GM20431 (cell line): Measurements from ENCODE around the gene ATG10.

Experiments used
- in situ Hi-C: fragments of 300-500 bp; cut with MseI, MboI; formaldehyde crosslinking; loops from one replicate; pipeline ENCODE4 v1.15.0; 2020; ENCODE audit warnings: low sequenced_read_pairs; ENCODE audit not compliant: unreplicated experiment

The ATG10 gene

GRCh38 chr5:82204567-82204966, 232.7 kb downstream of the ATG10 start:
- in situ Hi-C loops, result no loop called here

DNA sequence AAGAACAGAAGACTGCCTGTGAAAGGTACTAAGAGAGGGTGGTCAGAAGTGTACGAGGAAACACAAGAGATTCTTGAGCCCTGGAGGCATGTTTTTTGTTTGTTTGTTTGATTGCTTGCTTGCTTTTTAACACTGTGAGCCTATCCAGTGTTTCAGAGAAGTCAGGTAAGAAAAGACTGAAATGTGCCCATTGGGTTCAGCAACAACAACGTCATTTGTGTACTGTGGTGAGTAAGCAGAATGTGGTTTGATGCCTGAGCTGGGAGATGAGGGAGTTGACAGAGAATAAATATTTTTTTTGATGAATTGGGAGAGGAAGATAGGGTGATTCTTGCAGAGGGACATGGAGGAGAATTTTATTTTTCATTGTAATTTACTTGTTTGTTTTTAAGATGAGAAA, 233.2 kb downstream of the ATG10 start:
- in situ Hi-C loops, result no loop called here

DNA sequence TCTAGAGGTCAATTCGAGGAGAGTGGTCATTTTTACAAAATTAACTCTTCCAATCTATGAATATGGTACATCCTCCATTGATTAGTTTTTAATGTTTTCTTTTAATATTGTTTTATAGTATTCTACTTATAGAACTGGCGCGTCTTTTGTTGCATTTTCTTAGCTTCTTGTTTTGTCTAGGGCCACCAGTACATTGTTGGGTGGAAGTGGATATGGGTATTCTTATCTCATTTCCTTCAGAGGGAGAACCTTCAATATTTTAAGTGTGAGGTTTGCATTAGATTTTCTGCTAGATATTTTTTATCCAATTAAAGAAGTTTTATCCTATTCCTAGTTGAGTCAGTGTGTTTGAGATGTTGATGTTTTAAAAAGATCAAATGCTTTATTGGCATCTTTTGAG, 236.5 kb downstream of the ATG10 start:
- in situ Hi-C loops, result no loop called here

- in situ Hi-C loops, result no loop called here
These were observed 240.2 kb downstream of the ATG10 start for GRCh38 chr5:82211855-82212572.

GRCh38 chr5:82217917-82218316, 246.1 kb downstream of the ATG10 start:
- in situ Hi-C loops, result no loop called here

DNA sequence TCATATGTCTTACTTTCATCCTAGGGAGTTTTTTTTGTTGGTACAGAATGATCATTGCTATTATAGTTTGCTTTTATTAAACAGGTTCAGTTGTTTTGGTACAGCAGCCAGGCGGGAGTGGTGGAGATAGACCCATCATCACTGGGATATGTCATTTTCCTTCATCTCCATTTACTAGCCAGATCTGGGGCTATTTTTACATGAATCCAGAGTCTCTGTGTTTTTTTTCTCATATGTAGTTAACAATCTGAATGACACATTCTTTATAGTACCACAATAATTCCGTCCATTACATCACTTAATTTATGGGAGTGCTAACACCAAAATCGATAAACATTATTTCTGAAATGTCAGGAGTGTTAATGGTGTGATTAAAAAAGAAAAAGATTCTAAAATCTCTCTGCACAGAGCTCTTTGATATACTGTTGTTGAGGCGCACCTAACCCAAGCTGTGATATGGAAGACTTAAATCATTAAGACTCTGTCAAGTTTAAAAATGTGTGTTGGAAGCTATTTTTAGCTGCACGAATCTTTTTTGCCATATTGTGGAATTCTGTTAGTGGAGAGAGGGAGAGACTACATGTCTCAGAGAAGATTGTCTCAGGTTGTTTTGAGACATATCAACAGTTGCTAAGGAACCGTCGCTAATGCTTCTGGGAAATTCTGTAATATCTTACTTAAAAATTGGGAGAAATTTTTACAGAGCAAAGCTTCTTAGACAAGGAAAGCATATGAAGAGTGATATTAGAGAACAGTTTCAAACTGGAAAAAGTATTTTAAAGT, 246.7 kb downstream of the ATG10 start:
- in situ Hi-C loops, result no loop called here

DNA sequence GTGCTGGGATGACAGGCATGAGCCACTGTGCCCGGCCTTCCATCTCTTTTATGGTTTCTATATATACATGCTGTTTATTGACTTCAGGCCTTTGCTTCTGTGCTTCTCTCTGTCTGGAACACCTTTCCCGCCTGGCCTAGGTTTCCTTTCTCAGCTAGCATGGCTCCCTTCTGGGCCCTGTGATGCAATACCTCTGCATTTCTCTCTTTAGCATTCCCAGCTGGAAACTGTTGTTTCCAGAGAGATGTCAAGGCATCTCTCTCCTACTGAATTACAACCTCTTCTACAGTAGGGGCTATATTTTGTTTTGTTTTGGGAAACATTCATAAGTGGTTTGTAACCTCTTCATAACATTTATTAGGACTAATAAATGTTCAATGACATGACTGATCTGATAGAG, 249.2 kb downstream of the ATG10 start:
- in situ Hi-C loops, result no loop called here

DNA sequence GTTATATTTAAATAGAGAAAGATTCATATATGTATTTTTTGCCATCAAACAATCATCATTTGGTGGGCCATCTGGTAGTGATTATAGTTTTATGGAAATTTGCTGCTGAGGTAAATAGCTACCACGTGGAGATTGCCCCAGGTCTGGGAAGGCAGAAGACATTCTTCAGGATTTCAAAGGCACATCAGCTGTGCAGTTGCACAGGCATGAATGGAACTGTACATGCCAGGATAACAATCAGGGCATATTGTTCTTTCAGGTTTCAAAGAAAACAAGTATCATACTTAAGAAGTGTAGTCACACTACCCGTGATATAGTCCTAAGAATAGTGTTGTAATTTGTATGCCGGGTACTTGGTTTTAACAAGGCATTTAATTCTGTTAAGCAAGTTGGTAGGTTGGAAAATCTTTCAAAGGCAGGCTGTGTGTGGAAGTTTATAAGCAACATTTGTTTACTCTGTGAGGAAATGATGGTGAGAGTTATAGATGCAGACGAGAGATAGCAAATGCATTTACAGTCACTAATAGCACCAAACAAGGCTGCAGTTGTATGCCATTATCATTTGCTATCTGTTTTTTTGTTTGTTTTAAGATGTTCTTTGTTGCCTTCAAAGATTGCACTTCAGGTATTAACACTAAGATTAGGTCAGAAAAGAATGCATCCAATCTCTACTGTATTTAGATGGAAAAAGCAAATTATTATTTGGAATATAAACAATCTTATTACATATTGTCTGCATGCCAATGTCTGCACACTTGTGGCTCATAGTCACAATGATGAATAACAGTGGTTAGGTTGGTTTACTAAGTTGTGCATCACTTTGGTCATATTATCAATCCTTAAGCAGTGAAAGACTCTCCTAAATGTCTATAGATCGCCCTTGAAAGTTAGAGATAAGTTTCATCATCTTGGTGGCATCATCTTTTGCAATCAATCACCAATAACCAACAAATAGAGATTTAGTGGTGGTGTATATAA, 251.1 kb downstream of the ATG10 start:
- in situ Hi-C loops, result no loop called here

GRCh38 chr5:82225525-82226172, 253.8 kb downstream of the ATG10 start:
- in situ Hi-C loops, result no loop called here

- in situ Hi-C loops, result no loop called here
These were observed 263.1 kb downstream of the ATG10 start for GRCh38 chr5:82234885-82235284.

- in situ Hi-C loops, result no loop called here
These were observed 272.3 kb downstream of the ATG10 start for GRCh38 chr5:82244151-82244550.

DNA sequence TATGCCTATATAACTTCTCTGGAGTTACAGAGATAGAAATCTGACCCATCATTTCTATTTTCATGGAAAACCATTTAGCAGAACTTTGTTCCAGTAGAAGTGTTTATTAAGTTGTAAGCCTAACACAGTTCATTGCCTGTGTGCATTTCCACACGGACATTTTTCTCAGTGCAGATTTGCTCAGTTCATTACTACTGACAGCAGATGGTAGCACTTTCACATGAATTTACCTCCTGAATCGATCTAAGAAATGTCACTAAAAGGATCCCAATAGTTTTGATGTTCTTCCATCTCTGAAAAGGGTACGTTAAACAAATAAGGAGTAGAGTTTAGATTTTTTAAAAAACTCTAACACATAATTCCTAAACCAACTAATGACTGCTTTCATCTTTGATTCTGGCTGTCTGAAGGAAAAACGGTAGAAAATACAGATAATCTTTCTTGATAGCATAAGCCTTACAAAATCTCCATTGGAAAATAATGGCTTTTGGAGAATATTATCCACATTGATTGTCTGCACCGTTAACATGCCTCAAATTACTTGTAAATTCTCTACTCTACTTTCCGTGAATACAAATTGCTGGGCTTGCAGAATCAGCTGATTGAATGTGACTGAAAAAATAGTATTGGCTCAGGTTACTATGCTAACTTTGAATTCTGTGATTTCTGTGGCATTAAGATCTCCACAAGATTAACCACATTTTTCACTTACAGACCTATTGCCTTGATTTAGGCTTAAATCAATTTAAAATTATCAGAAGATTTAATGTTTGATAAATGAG, 273.2 kb downstream of the ATG10 start:
- in situ Hi-C loops, result no loop called here

GRCh38 chr5:82246960-82247574, 275.2 kb downstream of the ATG10 start:
- in situ Hi-C loops, result no loop called here

DNA sequence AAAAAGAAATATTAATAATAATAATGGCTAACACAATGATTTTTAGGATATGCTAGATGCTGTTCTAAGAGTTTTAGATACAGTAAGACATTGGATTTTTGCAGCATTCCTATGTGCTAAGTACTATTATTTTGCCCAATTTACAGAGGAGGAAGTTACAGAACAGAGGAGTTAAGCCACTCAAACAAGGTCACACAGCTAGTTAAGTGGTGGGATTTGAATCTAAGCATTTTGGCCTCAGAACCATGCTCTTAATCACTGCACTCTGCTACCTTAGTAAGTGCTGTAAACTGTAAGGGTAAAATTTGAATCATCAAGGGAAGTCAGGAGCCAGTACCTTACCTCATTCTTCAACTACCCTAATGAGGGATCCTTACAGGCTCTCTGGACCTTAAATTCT, 280.9 kb downstream of the ATG10 start:
- in situ Hi-C loops, result no loop called here

DNA sequence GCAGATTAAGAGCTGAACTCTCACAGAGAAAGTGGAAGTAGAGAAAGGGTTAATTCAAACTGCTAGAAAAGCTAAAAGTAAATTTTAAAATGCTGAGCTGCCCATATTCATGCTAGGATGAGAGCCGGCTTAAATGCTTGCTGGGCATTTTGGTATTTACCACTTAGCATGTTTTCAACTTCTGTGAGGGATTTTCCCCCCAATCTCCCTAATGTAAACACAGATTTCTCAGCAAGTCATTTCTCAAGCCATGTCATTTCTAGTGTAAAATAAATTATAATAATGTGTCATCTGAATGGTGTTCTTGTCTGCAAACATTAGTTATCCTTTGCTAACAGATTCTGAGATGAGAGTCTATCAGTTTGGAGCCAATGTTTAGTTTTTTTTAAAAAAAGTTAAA, 284.0 kb downstream of the ATG10 start:
- in situ Hi-C loops, result no loop called here

- in situ Hi-C loops, result no loop called here
These were observed 285.4 kb downstream of the ATG10 start for GRCh38 chr5:82257247-82257646.

GRCh38 chr5:82257729-82258128, 285.9 kb downstream of the ATG10 start:
- in situ Hi-C loops, result no loop called here

GRCh38 chr5:82259172-82259800, 287.5 kb downstream of the ATG10 start:
- in situ Hi-C loops, result no loop called here
